ENCODE results near the gene FLYWCH1.

Gene FLYWCH1

DNA sequence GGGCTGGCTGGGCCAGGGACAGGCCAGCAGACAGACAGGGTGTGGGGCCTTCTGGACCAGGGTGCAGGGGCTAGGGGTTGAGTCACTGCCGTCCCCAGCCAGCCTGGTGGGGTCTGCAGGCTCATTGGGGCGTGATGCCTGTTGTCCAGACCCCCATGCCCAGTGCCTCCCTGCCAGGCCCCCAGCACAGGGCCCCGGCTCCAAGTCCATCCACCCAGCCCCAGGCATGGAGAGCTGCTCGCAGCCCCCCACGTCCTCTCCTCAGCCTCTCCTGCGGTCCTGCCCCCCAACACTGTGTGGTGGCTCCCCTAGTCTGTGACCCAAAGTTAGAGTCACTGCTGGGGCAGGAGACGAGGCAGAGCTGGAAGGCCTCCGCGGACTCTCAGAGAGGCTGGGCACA lies 75.6 kb downstream of the FLYWCH1 start:
- no peak for DNase-seq

DNA sequence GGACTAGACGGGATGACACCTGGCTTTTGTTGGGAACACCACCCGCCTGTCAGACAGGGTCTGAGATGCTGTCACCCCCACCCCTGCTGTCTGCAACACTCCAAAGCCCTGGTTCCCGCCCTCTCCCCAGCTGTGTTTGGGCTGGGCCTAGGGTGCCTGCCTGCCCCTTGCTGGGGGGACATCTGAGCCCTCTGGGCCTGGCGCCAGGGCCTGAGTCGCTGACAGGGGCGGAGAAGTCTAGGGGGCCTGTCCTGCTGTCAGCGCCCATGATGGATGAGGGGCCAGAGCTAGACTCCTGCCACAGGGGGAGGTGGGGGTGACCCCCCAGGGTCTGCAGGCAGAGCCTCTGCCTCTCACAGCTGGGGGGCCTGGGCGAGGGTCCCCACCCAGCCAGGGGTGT lies 76.1 kb downstream of the FLYWCH1 start:
- no peak for DNase-seq

GRCh38 chr16:2988590-2989099 lies 76.9 kb downstream of the FLYWCH1 start:
- DNase-seq: no peak

DNA sequence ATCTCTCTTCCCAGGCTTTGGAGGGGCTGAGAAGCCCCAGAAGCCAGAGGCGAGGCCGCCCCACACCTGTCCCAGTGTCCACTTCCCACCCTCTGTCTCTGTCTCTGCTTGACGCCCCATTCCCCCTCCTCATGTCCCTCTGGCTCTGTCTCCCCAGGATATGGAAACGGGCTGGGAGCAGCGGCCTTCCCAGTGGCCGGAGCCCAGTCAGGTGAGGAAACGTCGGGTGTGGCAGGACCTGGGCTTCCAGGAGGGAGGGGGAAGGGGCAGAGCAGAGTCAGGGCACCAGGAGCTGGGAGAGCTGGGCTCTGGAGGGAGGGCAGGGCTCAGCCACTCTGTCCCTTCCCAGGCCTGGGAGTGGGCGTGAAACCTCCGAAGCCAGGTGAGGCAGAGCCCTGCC lies 79.2 kb downstream of the FLYWCH1 start:
- DNase-seq: no peak

DNA sequence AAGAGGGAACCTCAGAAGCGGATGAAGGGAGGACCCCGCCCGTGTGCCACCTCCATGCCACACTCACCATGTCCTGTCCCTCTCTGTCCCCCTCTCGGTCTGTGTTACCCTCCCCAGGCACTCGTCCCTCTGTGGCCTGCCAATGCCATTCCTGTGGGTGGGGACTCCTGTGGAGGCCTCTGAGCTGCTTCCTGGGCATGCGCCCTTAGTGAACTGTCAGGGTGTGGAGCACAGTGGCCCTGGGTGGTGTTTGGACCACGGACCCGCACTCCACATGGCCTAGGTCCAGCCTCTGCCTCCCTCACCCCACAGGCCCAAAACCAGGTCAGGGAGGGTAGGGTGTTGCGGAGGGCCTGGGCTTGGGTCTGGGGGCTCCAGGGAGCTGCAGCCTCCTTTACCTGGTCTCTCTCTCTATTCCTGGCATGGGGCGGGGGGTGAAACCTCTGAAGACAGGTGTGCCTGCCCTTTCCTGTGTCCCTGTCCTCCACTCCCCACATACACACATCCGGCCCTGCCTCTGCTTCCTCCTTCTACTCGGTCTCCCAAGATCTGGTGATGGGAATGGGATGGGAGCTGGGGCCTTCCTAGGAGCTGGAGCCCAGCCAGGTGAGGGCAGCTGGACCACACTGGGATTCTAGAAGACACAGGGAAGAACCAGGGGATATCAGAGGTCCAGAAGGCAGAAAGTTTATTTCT lies 80.0 kb downstream of the FLYWCH1 start:
- DNase-seq: no peak

- no peak for DNase-seq
Observed at GRCh38 chr16:2992383-2993081, 80.8 kb downstream of the FLYWCH1 start.

GRCh38 chr16:2996298-2996697 lies 84.6 kb downstream of the FLYWCH1 start:
- no peak for DNase-seq

- DNase-seq: no peak
Observed at GRCh38 chr16:2999929-3000328, 88.2 kb downstream of the FLYWCH1 start.

DNA sequence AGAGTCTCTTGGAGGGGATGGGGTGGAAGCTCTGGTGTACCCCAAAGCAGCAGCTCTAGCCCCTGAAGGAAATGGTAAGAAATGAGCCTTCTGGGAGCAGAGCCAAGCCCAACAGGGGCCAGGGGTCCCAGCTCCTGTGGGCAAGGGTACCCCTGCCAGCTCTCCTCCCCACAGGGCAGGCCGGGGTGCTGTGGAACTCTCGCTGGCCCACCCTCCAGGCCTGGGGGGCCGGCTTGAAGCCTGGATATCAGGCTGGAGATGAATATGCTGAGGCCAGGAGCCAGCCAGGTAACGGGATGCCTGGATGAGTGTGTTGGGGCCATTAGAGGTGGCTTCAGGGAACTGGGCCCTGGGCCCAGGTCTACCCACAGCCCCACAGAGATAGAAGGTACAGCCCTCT lies 88.8 kb downstream of the FLYWCH1 start:
- no peak for DNase-seq

Data from activated gamma-delta T cell treated with Interleukin-2 at 50 U/mL for 16 hours (primary cell).